SK-N-SH treated with all-trans-retinoic acid at 6 μM for 48 hours (cell line): ENCODE data around the gene MS4A6A.

ENCODE experiments used
- ATAC-seq: fragments of 200-7000 bp; cut with Tn5 transposase; 3 replicates; pipeline ENCODE4 v1.9.1; 2020; ENCODE audit warnings: mild to moderate bottlenecking, moderate library complexity
- ARNTL ChIP-seq: fragments of 450-650 bp; formaldehyde crosslinking; IDR thresholded peaks from 2 replicates; pipeline ENCODE4 v1.5.0; 2020; ENCODE audit warnings: low read depth, mild to moderate bottlenecking, moderate library complexity, borderline replicate concordance
- BACH2 ChIP-seq: fragments of 250-450 bp; sonication (Bioruptor Pico); IDR thresholded peaks from 2 replicates; pipeline ENCODE4 v1.9.0; 2021; ENCODE audit warnings: mild to moderate bottlenecking, borderline replicate concordance
- CSDC2 ChIP-seq: fragments of 250-450 bp; sonication (Bioruptor Pico); IDR thresholded peaks from 2 replicates; pipeline ENCODE4 v1.5.0; 2020; ENCODE audit warnings: mild to moderate bottlenecking, moderate library complexity
- ESRRG ChIP-seq: fragments of 250-450 bp; sonication (Bioruptor Pico); IDR thresholded peaks from 2 replicates; pipeline ENCODE4 v1.6.1; 2021; ENCODE audit warnings: mild to moderate bottlenecking
- GLIS3 ChIP-seq: fragments of 250-450 bp; sonication (Bioruptor Pico); IDR thresholded peaks from 2 replicates; pipeline ENCODE4 v1.5.0; 2020; ENCODE audit warnings: mild to moderate bottlenecking, moderate library complexity
- PPARA ChIP-seq: fragments of 250-450 bp; sonication (Bioruptor Pico); IDR thresholded peaks from 2 replicates; pipeline ENCODE4 v1.5.0; 2020; ENCODE audit warnings: mild to moderate bottlenecking, borderline replicate concordance
- SNAI2 ChIP-seq: fragments of 250-450 bp; sonication (Bioruptor Pico); IDR thresholded peaks from 2 replicates; pipeline ENCODE4 v1.5.0; 2020; ENCODE audit warnings: mild to moderate bottlenecking, moderate library complexity
- TCF4 ChIP-seq: fragments of 250-450 bp; sonication (Bioruptor Pico); IDR thresholded peaks from 2 replicates; pipeline ENCODE4 v1.8.0; 2021; ENCODE audit warnings: mild to moderate bottlenecking, moderate library complexity, borderline replicate concordance
- TOX ChIP-seq: fragments of 250-450 bp; sonication (Bioruptor Pico); IDR thresholded peaks from 2 replicates; pipeline ENCODE4 v1.8.0; 2021; ENCODE audit warnings: mild to moderate bottlenecking, moderate library complexity, borderline replicate concordance
- ZFP3 ChIP-seq: fragments of 250-450 bp; sonication (Bioruptor Pico); IDR thresholded peaks from 2 replicates; pipeline ENCODE4 v1.5.0; 2020; ENCODE audit warnings: mild to moderate bottlenecking, moderate library complexity
- ZFP30 ChIP-seq: fragments of 450-650 bp; formaldehyde crosslinking; IDR thresholded peaks from 2 replicates; pipeline ENCODE4 v1.5.0; 2022; ENCODE audit warnings: mild to moderate bottlenecking, moderate library complexity
- ZNF565 ChIP-seq: fragments of 450-650 bp; formaldehyde crosslinking; conservative IDR thresholded peaks from 2 replicates; pipeline ENCODE4 v1.5.0; 2020; ENCODE audit warnings: low read depth, mild to moderate bottlenecking, moderate library complexity
- ZNF70 ChIP-seq: fragments of 450-650 bp; formaldehyde crosslinking; IDR thresholded peaks from 2 replicates; pipeline ENCODE4 v1.5.0; 2020; ENCODE audit warnings: mild to moderate bottlenecking, moderate library complexity
- ZNF8 ChIP-seq: fragments of 450-650 bp; formaldehyde crosslinking; IDR thresholded peaks from 2 replicates; pipeline ENCODE4 v1.5.0; 2020; ENCODE audit warnings: mild to moderate bottlenecking, moderate library complexity
- TF ChIP-seq, protein P1 (sequence below): fragments of 250-450 bp; sonication (Bioruptor Pico); IDR thresholded peaks from 2 replicates; pipeline ENCODE4 v1.8.0; 2020; ENCODE audit warnings: mild to moderate bottlenecking, moderate library complexity, borderline replicate concordance
- TF ChIP-seq, protein P2 (sequence below): fragments of 250-450 bp; sonication (Bioruptor Pico); IDR thresholded peaks from 2 replicates; pipeline ENCODE4 v1.5.0; 2020; ENCODE audit warnings: mild to moderate bottlenecking, moderate library complexity
- TF ChIP-seq, protein P3 (sequence below): fragments of 250-450 bp; sonication (Bioruptor Pico); IDR thresholded peaks from 2 replicates; pipeline ENCODE4 v1.5.1; 2021; ENCODE audit warnings: mild to moderate bottlenecking, moderate library complexity
- TF ChIP-seq, protein P4 (sequence below): fragments of 250-450 bp; sonication (Bioruptor Pico); IDR thresholded peaks from 2 replicates; pipeline ENCODE4 v1.8.0; 2021; ENCODE audit warnings: low read depth, mild to moderate bottlenecking, moderate library complexity, borderline replicate concordance
- TF ChIP-seq, protein P5 (sequence below): fragments of 250-450 bp; sonication (Bioruptor Pico); IDR thresholded peaks from 2 replicates; pipeline ENCODE4 v1.5.1; 2020; ENCODE audit warnings: low read depth, mild to moderate bottlenecking, moderate library complexity

Gene MS4A6A

DNA sequence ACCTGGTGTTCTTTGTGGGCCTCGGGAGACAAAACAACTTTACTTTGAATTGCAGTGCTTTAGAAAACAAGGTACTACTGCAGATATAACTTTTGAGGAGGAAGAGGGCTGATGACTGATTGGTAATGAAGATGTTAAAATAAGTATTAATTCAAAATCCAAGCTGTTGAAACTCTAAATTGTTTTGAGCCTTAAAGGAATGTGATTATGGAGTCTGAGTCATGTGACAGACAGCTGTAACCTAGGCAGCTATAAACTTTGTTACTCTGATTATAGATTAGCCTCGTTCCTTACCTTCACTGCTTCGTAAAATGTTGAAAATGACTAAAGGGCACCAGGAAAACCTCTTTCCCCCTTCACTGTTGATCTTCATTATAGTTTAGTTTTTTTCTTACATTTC is 51.0 kb downstream of the MS4A6A start:
- TF ChIP-seq, protein P1, sequence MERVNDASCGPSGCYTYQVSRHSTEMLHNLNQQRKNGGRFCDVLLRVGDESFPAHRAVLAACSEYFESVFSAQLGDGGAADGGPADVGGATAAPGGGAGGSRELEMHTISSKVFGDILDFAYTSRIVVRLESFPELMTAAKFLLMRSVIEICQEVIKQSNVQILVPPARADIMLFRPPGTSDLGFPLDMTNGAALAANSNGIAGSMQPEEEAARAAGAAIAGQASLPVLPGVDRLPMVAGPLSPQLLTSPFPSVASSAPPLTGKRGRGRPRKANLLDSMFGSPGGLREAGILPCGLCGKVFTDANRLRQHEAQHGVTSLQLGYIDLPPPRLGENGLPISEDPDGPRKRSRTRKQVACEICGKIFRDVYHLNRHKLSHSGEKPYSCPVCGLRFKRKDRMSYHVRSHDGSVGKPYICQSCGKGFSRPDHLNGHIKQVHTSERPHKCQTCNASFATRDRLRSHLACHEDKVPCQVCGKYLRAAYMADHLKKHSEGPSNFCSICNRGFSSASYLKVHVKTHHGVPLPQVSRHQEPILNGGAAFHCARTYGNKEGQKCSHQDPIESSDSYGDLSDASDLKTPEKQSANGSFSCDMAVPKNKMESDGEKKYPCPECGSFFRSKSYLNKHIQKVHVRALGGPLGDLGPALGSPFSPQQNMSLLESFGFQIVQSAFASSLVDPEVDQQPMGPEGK (CRISPR knock-in tag): no peak
- TF ChIP-seq, protein P2, sequence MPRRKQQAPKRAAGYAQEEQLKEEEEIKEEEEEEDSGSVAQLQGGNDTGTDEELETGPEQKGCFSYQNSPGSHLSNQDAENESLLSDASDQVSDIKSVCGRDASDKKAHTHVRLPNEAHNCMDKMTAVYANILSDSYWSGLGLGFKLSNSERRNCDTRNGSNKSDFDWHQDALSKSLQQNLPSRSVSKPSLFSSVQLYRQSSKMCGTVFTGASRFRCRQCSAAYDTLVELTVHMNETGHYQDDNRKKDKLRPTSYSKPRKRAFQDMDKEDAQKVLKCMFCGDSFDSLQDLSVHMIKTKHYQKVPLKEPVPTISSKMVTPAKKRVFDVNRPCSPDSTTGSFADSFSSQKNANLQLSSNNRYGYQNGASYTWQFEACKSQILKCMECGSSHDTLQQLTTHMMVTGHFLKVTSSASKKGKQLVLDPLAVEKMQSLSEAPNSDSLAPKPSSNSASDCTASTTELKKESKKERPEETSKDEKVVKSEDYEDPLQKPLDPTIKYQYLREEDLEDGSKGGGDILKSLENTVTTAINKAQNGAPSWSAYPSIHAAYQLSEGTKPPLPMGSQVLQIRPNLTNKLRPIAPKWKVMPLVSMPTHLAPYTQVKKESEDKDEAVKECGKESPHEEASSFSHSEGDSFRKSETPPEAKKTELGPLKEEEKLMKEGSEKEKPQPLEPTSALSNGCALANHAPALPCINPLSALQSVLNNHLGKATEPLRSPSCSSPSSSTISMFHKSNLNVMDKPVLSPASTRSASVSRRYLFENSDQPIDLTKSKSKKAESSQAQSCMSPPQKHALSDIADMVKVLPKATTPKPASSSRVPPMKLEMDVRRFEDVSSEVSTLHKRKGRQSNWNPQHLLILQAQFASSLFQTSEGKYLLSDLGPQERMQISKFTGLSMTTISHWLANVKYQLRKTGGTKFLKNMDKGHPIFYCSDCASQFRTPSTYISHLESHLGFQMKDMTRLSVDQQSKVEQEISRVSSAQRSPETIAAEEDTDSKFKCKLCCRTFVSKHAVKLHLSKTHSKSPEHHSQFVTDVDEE (CRISPR knock-in tag): no peak
- TF ChIP-seq CSDC2 (no peak), ESRRG (CRISPR knock-in tag) (no peak), SNAI2 (CRISPR knock-in tag) (no peak), BACH2 (CRISPR knock-in tag) (no peak), TOX (no peak)
- TF ChIP-seq, protein P3, sequence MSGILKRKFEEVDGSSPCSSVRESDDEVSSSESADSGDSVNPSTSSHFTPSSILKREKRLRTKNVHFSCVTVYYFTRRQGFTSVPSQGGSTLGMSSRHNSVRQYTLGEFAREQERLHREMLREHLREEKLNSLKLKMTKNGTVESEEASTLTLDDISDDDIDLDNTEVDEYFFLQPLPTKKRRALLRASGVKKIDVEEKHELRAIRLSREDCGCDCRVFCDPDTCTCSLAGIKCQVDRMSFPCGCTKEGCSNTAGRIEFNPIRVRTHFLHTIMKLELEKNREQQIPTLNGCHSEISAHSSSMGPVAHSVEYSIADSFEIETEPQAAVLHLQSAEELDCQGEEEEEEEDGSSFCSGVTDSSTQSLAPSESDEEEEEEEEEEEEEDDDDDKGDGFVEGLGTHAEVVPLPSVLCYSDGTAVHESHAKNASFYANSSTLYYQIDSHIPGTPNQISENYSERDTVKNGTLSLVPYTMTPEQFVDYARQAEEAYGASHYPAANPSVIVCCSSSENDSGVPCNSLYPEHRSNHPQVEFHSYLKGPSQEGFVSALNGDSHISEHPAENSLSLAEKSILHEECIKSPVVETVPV: no peak
- TF ChIP-seq, all 23 proteins: peak for 0
- ATAC-seq: no peak

DNA sequence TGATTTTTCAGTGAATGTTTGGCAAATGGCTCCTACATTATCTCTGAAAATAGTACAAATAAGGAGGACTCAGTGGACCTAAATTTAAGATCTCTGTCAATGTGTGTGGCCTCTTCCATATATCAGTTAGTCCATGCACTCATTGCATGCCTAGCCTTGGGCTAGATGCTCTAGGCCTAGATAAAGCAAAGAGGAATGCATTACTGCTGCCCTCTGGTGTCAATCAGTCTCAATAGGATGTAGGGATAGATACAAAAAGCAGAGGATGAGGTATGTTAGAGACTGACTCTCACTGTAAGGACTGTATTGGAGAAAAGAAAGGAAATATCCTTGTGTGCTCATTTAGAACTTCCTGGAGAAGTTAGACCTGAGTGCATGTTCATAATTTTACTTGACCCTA is 52.4 kb downstream of the MS4A6A start:
- peak; percentile 81 for ATAC-seq
- TF ChIP-seq SNAI2 (CRISPR knock-in tag) (no peak), ZFP30 (CRISPR knock-in tag) (no peak), ARNTL (CRISPR knock-in tag) (no peak), ZNF565 (no peak), ZNF8 (no peak), PPARA (CRISPR knock-in tag) (no peak), TOX (no peak), BACH2 (CRISPR knock-in tag) (no peak), ZNF70 (CRISPR knock-in tag) (no peak), ZFP3 (CRISPR knock-in tag) (no peak), ESRRG (CRISPR knock-in tag) (no peak), GLIS3 (CRISPR knock-in tag) (no peak), TCF4 (CRISPR knock-in tag) (no peak)
- TF ChIP-seq, protein P3: no peak
- TF ChIP-seq, protein P1 (CRISPR knock-in tag): no peak
- TF ChIP-seq, protein P2 (CRISPR knock-in tag): no peak
- TF ChIP-seq, protein P4, sequence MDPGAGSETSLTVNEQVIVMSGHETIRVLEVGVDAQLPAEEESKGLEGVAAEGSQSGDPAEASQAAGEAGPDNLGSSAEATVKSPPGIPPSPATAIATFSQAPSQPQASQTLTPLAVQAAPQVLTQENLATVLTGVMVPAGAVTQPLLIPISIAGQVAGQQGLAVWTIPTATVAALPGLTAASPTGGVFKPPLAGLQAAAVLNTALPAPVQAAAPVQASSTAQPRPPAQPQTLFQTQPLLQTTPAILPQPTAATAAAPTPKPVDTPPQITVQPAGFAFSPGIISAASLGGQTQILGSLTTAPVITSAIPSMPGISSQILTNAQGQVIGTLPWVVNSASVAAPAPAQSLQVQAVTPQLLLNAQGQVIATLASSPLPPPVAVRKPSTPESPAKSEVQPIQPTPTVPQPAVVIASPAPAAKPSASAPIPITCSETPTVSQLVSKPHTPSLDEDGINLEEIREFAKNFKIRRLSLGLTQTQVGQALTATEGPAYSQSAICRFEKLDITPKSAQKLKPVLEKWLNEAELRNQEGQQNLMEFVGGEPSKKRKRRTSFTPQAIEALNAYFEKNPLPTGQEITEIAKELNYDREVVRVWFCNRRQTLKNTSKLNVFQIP (CRISPR knock-in tag): no peak
- TF ChIP-seq, protein P5, sequence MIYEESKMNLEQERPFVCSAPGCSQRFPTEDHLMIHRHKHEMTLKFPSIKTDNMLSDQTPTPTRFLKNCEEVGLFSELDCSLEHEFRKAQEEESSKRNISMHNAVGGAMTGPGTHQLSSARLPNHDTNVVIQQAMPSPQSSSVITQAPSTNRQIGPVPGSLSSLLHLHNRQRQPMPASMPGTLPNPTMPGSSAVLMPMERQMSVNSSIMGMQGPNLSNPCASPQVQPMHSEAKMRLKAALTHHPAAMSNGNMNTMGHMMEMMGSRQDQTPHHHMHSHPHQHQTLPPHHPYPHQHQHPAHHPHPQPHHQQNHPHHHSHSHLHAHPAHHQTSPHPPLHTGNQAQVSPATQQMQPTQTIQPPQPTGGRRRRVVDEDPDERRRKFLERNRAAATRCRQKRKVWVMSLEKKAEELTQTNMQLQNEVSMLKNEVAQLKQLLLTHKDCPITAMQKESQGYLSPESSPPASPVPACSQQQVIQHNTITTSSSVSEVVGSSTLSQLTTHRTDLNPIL (CRISPR knock-in tag): no peak
